GM23338 (cell line): Measurements from ENCODE around the gene ISCU. TPM values are rescaled to one million over a fixed set of nuclear protein-coding genes. Genes with fewer than 3 reads are reported as not detected.

Experiments
- ATAC-seq: fragments of 200-7000 bp; cut with Tn5 transposase; 3 replicates; pipeline ENCODE4 v1.9.1; 2020
- DNase-seq: peaks from one replicate; pipeline ENCODE4 v3.0.0-alpha.2; 2015; ENCODE audit warnings: low spot score
- H2AFZ ChIP-seq: fragments of 200-600 bp; sonication (generic); 2 replicates; pipeline ENCODE4 v1.8.0; 2016; ENCODE audit warnings: antibody characterized with exemption, mild to moderate bottlenecking, moderate library complexity
- H3F3A ChIP-seq: fragments of 200-600 bp; sonication (generic); replicated peaks from 2 replicates; pipeline ENCODE4 v1.8.0; 2017; ENCODE audit warnings: antibody characterized with exemption, mixed run types, low read depth
- H3K27ac ChIP-seq: fragments of 200-600 bp; sonication (generic); 2 replicates; pipeline ENCODE4 v1.6.1; 2016; ENCODE audit warnings: low read depth
- H3K27me3 ChIP-seq: fragments of 200-600 bp; sonication (generic); 2 replicates; pipeline ENCODE4 v1.8.0; 2016; ENCODE audit warnings: mild to moderate bottlenecking, mixed run types, moderate library complexity; ENCODE audit not compliant: insufficient read depth
- H3K36me3 ChIP-seq: fragments of 200-600 bp; sonication (generic); 2 replicates; pipeline ENCODE4 v1.8.0; 2016; ENCODE audit warnings: mild to moderate bottlenecking; ENCODE audit not compliant: insufficient read depth
- H3K4me1 ChIP-seq: fragments of 200-600 bp; sonication (generic); 2 replicates; pipeline ENCODE4 v1.8.0; 2016; ENCODE audit warnings: mild to moderate bottlenecking, moderate library complexity; ENCODE audit not compliant: insufficient read depth
- H3K4me2 ChIP-seq: fragments of 200-600 bp; sonication (generic); 2 replicates; pipeline ENCODE4 v1.7.1; 2017; ENCODE audit warnings: mixed run types
- H3K4me3 ChIP-seq: fragments of 200-600 bp; sonication (generic); 2 replicates; pipeline ENCODE4 v1.6.1; 2016; ENCODE audit warnings: mixed run types
- H3K79me2 ChIP-seq: fragments of 200-600 bp; sonication (generic); replicated peaks from 2 replicates; pipeline ENCODE4 v1.8.0; 2017; ENCODE audit warnings: mild to moderate bottlenecking; ENCODE audit not compliant: insufficient read depth
- H3K9me2 ChIP-seq: fragments of 200-600 bp; sonication (generic); 2 replicates; pipeline ENCODE4 v1.8.0; 2017; ENCODE audit not compliant: insufficient read depth
- H4K20me1 ChIP-seq: fragments of 200-600 bp; sonication (generic); replicated peaks from 2 replicates; pipeline ENCODE4 v1.8.0; 2017; ENCODE audit warnings: mild to moderate bottlenecking; ENCODE audit not compliant: insufficient read depth
- H3K27ac Mint-ChIP-seq: 2 replicates; pipeline ENCODE4 v1.8.0; 2020; ENCODE audit warnings: inconsistent platforms, mild to moderate bottlenecking, moderate library complexity, mixed read lengths
- H3K27me3 Mint-ChIP-seq: 3 replicates; pipeline ENCODE4 v1.8.0; 2022; ENCODE audit warnings: low read depth, mild to moderate bottlenecking, moderate library complexity, mixed read lengths, inconsistent platforms; ENCODE audit not compliant: insufficient read depth, poor library complexity
- H3K36me3 Mint-ChIP-seq: 3 replicates; pipeline ENCODE4 v1.8.0; 2021; ENCODE audit warnings: low read depth, mild to moderate bottlenecking, inconsistent platforms, moderate library complexity, mixed read lengths
- H3K4me1 Mint-ChIP-seq: 3 replicates; pipeline ENCODE4 v1.8.0; 2020; ENCODE audit warnings: mild to moderate bottlenecking, inconsistent platforms, mixed read lengths
- H3K4me3 Mint-ChIP-seq: 3 replicates; pipeline ENCODE4 v1.8.0; 2021; ENCODE audit warnings: moderate library complexity, mild to moderate bottlenecking, inconsistent platforms, mixed read lengths
- H3K9me3 Mint-ChIP-seq: 3 replicates; pipeline ENCODE4 v1.8.0; 2020; ENCODE audit warnings: moderate library complexity, mild to moderate bottlenecking, inconsistent platforms, mixed read lengths
- CREB1 ChIP-seq: fragments of 250-450 bp; sonication (Bioruptor Pico); IDR thresholded peaks from 2 replicates; pipeline ENCODE4 v1.5.0; 2020; ENCODE audit warnings: low read depth, mild to moderate bottlenecking, moderate library complexity
- CTCF ChIP-seq, 2 experiments: fragments of 200-600 bp in 1 of 2; sonication (generic) in 1 of 2; conservative IDR thresholded peaks; 2 replicates each; pipeline versions ENCODE4 v1.5.1 to v1.6.1; 2016 to 2017; ENCODE audit warnings: antibody characterized with exemption in 2 of 2, low read depth in 2 of 2, mild to moderate bottlenecking in 2 of 2, moderate library complexity in 1 of 2
- JUNB ChIP-seq: IDR thresholded peaks from one replicate; pipeline ENCODE4 v1.6.1; 2016; ENCODE audit warnings: antibody characterized with exemption; ENCODE audit not compliant: unreplicated experiment
- NANOG ChIP-seq: IDR thresholded peaks from 2 replicates; pipeline ENCODE4 v1.6.1; 2016; ENCODE audit warnings: antibody characterized with exemption, borderline replicate concordance
- POLR2AphosphoS5 ChIP-seq: IDR thresholded peaks from 2 replicates; pipeline ENCODE4 v1.6.1; 2016; ENCODE audit warnings: antibody characterized with exemption, low read depth
- STAT1 ChIP-seq: IDR thresholded peaks from one replicate; pipeline ENCODE4 v1.6.1; 2016; ENCODE audit warnings: antibody characterized with exemption; ENCODE audit not compliant: unreplicated experiment
- ZNF114 ChIP-seq: fragments of 250-450 bp; sonication (Bioruptor Pico); IDR thresholded peaks from 2 replicates; pipeline ENCODE4 v1.5.0; 2020; ENCODE audit warnings: mild to moderate bottlenecking, moderate library complexity
- ZNF331 ChIP-seq: fragments of 250-450 bp; sonication (Bioruptor Pico); IDR thresholded peaks from 2 replicates; pipeline ENCODE4 v1.5.0; 2020; ENCODE audit warnings: low read depth, mild to moderate bottlenecking, moderate library complexity
- ZNF462 ChIP-seq: fragments of 250-450 bp; sonication (Bioruptor Pico); IDR thresholded peaks from 2 replicates; pipeline ENCODE4 v1.5.0; 2020; ENCODE audit warnings: mild to moderate bottlenecking, moderate library complexity
- polyA plus RNA-seq: library from polyadenylated mRNA; unstranded; fragments of >200 nt; fragmentation: Nextera tagmentation; extraction: Ambion mirVana; gene quantifications from 2 replicates; pipeline ENCODE4 v1.2.1, GENCODE V29; 2016
- total RNA-seq: library from RNA; depleted of rRNA; stranded (reverse); fragments of >200 nt; shearing (Covaris generic); gene quantifications from 2 replicates; pipeline ENCODE4 v1.2.3, GENCODE V29; 2014
- TF ChIP-seq, protein P1 (sequence below): IDR thresholded peaks from 2 replicates; pipeline ENCODE4 v1.6.1; 2016; ENCODE audit warnings: antibody characterized with exemption

Gene ISCU
- total and polyA plus RNA-seq, 2 experiments from 2014 or later: 123 to 129 TPM

- no peak for TF ChIP-seq ZNF462
- no peak for TF ChIP-seq JUNB
Measured at GRCh38 chr12:108567406-108568337, 5.3 kb downstream of the ISCU start (continued).

- TF ChIP-seq ZNF331 (CRISPR knock-in tag) (no peak), POLR2AphosphoS5 (no peak), JUNB (no peak), NANOG (no peak), ZNF114 (no peak), CTCF (conservative IDR thresholded peaks at IDR 0.05; ENCODE audit: low read depth in 2 of 2) (no peak), STAT1 (no peak), CREB1 (CRISPR knock-in tag) (no peak)
- TF ChIP-seq, protein P1, sequence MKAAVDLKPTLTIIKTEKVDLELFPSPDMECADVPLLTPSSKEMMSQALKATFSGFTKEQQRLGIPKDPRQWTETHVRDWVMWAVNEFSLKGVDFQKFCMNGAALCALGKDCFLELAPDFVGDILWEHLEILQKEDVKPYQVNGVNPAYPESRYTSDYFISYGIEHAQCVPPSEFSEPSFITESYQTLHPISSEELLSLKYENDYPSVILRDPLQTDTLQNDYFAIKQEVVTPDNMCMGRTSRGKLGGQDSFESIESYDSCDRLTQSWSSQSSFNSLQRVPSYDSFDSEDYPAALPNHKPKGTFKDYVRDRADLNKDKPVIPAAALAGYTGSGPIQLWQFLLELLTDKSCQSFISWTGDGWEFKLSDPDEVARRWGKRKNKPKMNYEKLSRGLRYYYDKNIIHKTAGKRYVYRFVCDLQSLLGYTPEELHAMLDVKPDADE: no peak
- Mint-ChIP-seq H3K4me3 (no peak overlapping the region), H3K27ac (no peak overlapping the region), H3K4me1 (no peaks in the 10 kb centered on the region), H3K9me3 (no peaks in the 10 kb centered on the region), H3K27me3 (no peaks in the 10 kb centered on the region), H3K36me3 (peaks cover 53% of the 10 kb centered on the region)
- Histone ChIP-seq H3K4me2 (no peak overlapping the region), H2AFZ (no peak overlapping the region), H3K4me1 (no peaks in the 10 kb centered on the region), H3K4me3 (no peak overlapping the region), H3K79me2 (peaks cover 10% of the 10 kb centered on the region), H3K27ac (no peak overlapping the region), H3K27me3 (no peaks in the 10 kb centered on the region), H4K20me1 (peaks cover 7% of the 10 kb centered on the region; the same call in 1 of the 2 replicates), H3F3A (peaks cover 8% of the 10 kb centered on the region; the same call in 1 of the 2 replicates), H3K36me3 (peaks cover 50% of the 10 kb centered on the region), H3K9me2 (no peaks in the 10 kb centered on the region)
- ATAC-seq: no peak
- no peak for DNase-seq
Measured at GRCh38 chr12:108568338-108569154, 6.2 kb downstream of the ISCU start.
